Stimulated activated naive CD8-positive, alpha-beta T cell treated with anti-CD3 and anti-CD28 coated beads, Interleukin-15, Interleukin-2, amounts not matched to agents 100 ng/mL and 50 ng/mL, for 24 hours (primary cell): ENCODE measurements around the gene MYO7A.
A peak's percentile ranks its signal among the peaks of the same experiment; 100 is the strongest.

Experiments
- H3K27ac Mint-ChIP-seq: one replicate; pipeline ENCODE4 v1.8.0; 2021; ENCODE audit warnings: mild to moderate bottlenecking, mixed read lengths
- H3K27me3 Mint-ChIP-seq: one replicate; pipeline ENCODE4 v1.8.0; 2021; ENCODE audit warnings: mixed read lengths
- H3K36me3 Mint-ChIP-seq: one replicate; pipeline ENCODE4 v1.8.0; 2021; ENCODE audit warnings: low read depth, mixed read lengths
- H3K4me1 Mint-ChIP-seq: one replicate; pipeline ENCODE4 v1.8.0; 2021; ENCODE audit warnings: low read depth, mixed read lengths
- H3K4me3 Mint-ChIP-seq: one replicate; pipeline ENCODE4 v1.8.0; 2021; ENCODE audit warnings: mild to moderate bottlenecking, mixed read lengths
- H3K9me3 Mint-ChIP-seq: one replicate; pipeline ENCODE4 v1.8.0; 2021; ENCODE audit warnings: mixed read lengths

Gene MYO7A

GRCh38 chr11:77203901-77204753 is 76.1 kb downstream of the MYO7A start:
- no peak overlapping the region for H3K4me3 Mint-ChIP-seq
- no peak overlapping the region for H3K27ac Mint-ChIP-seq
- H3K4me1 Mint-ChIP-seq: no peaks in the 10 kb centered on the region
- H3K9me3 Mint-ChIP-seq: no peaks in the 10 kb centered on the region
- H3K27me3 Mint-ChIP-seq: no peaks in the 10 kb centered on the region
- H3K36me3 Mint-ChIP-seq: no peaks in the 10 kb centered on the region

DNA sequence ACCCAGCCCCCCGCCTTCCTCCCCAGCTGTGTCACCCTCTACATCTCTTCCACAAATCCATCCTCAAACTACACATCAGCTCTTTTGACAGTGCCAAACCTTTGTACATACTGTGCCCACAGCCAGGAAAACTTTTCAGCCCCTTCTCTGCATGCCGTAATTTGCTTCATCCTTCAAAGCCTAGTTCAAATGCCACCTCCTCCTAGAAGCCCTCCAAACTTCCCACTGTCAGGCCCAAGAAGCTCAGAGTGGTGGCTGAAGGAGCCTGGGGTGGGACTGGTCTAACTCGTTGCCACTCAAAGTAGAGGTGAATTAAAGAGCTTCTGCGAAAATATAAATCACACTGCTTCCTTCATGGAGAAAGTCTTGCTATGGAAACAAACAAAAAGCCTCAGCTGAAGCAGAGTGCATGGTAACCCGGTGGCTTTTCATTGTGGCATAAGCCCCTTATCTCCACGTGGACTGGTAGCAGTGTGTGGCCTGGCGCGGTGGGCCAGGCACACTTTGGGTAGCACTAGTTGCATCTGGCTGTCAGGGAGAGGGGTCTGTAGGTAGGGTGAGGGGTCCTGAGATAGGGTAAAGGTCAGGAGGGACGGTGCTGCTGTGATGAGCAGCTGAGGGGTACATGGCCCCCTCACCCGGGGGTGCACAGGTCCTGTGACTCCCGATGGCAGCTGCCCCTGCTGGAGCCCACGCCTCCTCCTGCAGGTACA is 76.9 kb downstream of the MYO7A start:
- Mint-ChIP-seq H3K4me3 (no peak overlapping the region), H3K27me3 (no peaks in the 10 kb centered on the region), H3K36me3 (no peaks in the 10 kb centered on the region), H3K4me1 (no peaks in the 10 kb centered on the region), H3K27ac (no peak overlapping the region), H3K9me3 (no peaks in the 10 kb centered on the region)

- H3K27me3 Mint-ChIP-seq: no peaks in the 10 kb centered on the region
- H3K27ac Mint-ChIP-seq: no peak overlapping the region
- H3K9me3 Mint-ChIP-seq: no peaks in the 10 kb centered on the region
- no peaks in the 10 kb centered on the region for H3K4me1 Mint-ChIP-seq
- H3K4me3 Mint-ChIP-seq: no peak overlapping the region
- H3K36me3 Mint-ChIP-seq: no peaks in the 10 kb centered on the region
Observed at GRCh38 chr11:77205467-77206263, 77.6 kb downstream of the MYO7A start.

DNA sequence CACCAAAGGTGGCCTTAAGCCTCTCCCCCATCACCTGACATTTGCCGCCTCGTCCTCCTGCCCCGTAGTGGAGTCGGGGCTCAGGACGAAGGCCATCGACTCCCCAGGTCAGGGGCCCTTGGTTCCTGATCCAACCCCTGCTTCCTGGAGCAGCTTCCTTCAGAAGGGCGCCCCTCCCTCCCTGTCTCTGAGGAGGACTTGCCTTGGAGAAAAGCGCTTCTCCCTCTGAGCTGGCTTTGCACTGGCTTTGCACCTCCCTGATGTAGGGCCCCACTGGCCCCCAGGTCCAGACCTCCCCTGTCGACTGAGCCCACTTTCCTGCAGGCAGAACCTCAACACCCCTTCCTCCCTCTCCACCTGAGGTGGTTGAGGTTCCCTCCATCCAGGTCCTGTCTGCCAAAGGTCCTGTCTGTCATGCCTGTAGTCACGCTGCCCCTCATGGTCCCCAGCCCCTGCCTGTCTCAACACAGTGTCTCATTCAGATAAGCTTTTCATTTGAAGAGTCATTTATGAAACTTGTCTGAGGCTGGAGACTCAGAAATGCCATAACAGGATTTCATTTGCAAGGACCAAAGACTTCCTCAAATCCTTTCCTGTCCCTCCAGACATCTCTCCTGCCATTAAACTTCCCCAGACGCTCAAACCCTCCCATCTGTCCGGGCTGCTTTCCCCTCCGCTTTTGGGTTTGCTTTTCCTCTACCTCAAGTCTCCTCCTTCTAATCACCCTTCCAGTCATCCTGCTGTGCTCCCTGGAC is 78.4 kb downstream of the MYO7A start:
- H3K36me3 Mint-ChIP-seq: no peaks in the 10 kb centered on the region
- H3K4me3 Mint-ChIP-seq: no peak overlapping the region
- no peaks in the 10 kb centered on the region for H3K9me3 Mint-ChIP-seq
- H3K4me1 Mint-ChIP-seq: no peaks in the 10 kb centered on the region
- no peaks in the 10 kb centered on the region for H3K27me3 Mint-ChIP-seq
- H3K27ac Mint-ChIP-seq: peak overlapping the region; percentile 55

DNA sequence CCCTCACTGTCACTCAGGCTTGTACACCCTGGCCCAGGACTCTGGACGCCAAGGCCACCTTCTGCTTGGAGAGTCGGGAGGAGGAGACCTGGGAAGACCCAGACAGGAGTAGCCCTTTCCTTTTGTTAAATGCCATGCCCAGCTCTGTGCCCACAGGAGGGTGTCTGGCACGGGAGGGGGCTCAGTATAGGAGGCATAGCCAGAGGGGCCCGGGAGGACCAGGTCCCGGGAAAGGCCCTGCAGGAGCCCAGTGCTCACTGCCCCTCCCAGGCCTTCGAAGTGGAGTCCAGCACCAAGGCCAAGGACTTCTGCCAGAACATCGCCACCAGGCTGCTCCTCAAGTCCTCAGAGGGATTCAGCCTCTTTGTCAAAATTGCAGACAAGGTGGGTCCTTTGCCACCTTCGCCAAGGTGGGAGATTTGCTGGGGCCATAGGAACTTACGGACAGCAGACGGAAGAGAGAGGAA is 79.0 kb downstream of the MYO7A start:
- peak overlapping the region; percentile 55 for H3K27ac Mint-ChIP-seq
- H3K9me3 Mint-ChIP-seq: no peaks in the 10 kb centered on the region
- H3K36me3 Mint-ChIP-seq: no peaks in the 10 kb centered on the region
- H3K27me3 Mint-ChIP-seq: no peaks in the 10 kb centered on the region
- no peaks in the 10 kb centered on the region for H3K4me1 Mint-ChIP-seq
- no peak overlapping the region for H3K4me3 Mint-ChIP-seq

GRCh38 chr11:77207618-77208313 is 79.7 kb downstream of the MYO7A start:
- Mint-ChIP-seq H3K27ac (no peak overlapping the region), H3K9me3 (no peaks in the 10 kb centered on the region), H3K4me3 (no peak overlapping the region), H3K27me3 (no peaks in the 10 kb centered on the region), H3K36me3 (no peaks in the 10 kb centered on the region), H3K4me1 (no peaks in the 10 kb centered on the region)

DNA sequence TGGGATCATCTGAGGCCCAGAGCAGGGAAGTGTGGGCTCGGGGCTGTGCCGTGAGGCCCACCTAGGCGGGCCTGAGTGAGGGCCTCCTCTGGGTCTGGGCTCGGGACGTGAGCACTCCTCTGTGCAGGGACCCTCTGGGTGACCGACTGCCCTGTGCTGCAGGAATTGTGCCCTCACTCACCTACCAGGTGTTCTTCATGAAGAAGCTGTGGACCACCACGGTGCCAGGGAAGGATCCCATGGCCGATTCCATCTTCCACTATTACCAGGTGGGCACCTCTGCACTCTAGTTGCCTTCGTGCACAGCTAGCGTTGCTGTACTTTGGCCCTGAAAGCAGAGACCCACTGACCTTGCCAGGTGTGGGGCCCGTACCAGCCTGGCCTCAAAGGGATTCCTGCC is 80.5 kb downstream of the MYO7A start:
- Mint-ChIP-seq H3K9me3 (no peaks in the 10 kb centered on the region), H3K27me3 (no peaks in the 10 kb centered on the region), H3K36me3 (no peaks in the 10 kb centered on the region), H3K27ac (no peak overlapping the region), H3K4me1 (no peaks in the 10 kb centered on the region), H3K4me3 (no peak overlapping the region)

GRCh38 chr11:77209663-77210062 is 81.6 kb downstream of the MYO7A start:
- no peaks in the 10 kb centered on the region for H3K4me1 Mint-ChIP-seq
- no peaks in the 10 kb centered on the region for H3K27me3 Mint-ChIP-seq
- H3K9me3 Mint-ChIP-seq: no peaks in the 10 kb centered on the region
- H3K4me3 Mint-ChIP-seq: no peak overlapping the region
- H3K36me3 Mint-ChIP-seq: no peaks in the 10 kb centered on the region
- H3K27ac Mint-ChIP-seq: no peak overlapping the region

- Mint-ChIP-seq H3K4me1 (no peaks in the 10 kb centered on the region), H3K9me3 (no peaks in the 10 kb centered on the region), H3K27me3 (no peaks in the 10 kb centered on the region), H3K36me3 (no peaks in the 10 kb centered on the region), H3K4me3 (no peak overlapping the region), H3K27ac (no peak overlapping the region)
Observed at GRCh38 chr11:77211040-77211451, 83.0 kb downstream of the MYO7A start.

- H3K9me3 Mint-ChIP-seq: no peaks in the 10 kb centered on the region
- H3K4me1 Mint-ChIP-seq: no peaks in the 10 kb centered on the region
- no peaks in the 10 kb centered on the region for H3K36me3 Mint-ChIP-seq
- H3K27ac Mint-ChIP-seq: no peak overlapping the region
- no peak overlapping the region for H3K4me3 Mint-ChIP-seq
- H3K27me3 Mint-ChIP-seq: no peaks in the 10 kb centered on the region
Observed at GRCh38 chr11:77211594-77212251, 83.7 kb downstream of the MYO7A start.

- H3K27me3 Mint-ChIP-seq: no peaks in the 10 kb centered on the region
- no peaks in the 10 kb centered on the region for H3K4me1 Mint-ChIP-seq
- no peak overlapping the region for H3K27ac Mint-ChIP-seq
- no peaks in the 10 kb centered on the region for H3K36me3 Mint-ChIP-seq
- H3K9me3 Mint-ChIP-seq: no peaks in the 10 kb centered on the region
- H3K4me3 Mint-ChIP-seq: no peak overlapping the region
Observed at GRCh38 chr11:77212314-77213007, 84.4 kb downstream of the MYO7A start.

- H3K36me3 Mint-ChIP-seq: no peaks in the 10 kb centered on the region
- H3K27me3 Mint-ChIP-seq: no peaks in the 10 kb centered on the region
- H3K4me3 Mint-ChIP-seq: no peak overlapping the region
- no peak overlapping the region for H3K27ac Mint-ChIP-seq
- H3K4me1 Mint-ChIP-seq: no peaks in the 10 kb centered on the region
- no peaks in the 10 kb centered on the region for H3K9me3 Mint-ChIP-seq
Observed at GRCh38 chr11:77213029-77213579, 85.1 kb downstream of the MYO7A start.
